SK-N-DZ (cell line): ENCODE results near the gene BNC1.
"Not testable (repeated sequence)": the region's sequence is repeated elsewhere in the genome, so short reads cannot be mapped to it uniquely, and the experiment has no call there.

Experiments
- DNase-seq: peaks from one replicate; pipeline ENCODE4 v3.0.0-alpha.2; 2015; ENCODE audit warnings: low spot score

Gene BNC1

DNA sequence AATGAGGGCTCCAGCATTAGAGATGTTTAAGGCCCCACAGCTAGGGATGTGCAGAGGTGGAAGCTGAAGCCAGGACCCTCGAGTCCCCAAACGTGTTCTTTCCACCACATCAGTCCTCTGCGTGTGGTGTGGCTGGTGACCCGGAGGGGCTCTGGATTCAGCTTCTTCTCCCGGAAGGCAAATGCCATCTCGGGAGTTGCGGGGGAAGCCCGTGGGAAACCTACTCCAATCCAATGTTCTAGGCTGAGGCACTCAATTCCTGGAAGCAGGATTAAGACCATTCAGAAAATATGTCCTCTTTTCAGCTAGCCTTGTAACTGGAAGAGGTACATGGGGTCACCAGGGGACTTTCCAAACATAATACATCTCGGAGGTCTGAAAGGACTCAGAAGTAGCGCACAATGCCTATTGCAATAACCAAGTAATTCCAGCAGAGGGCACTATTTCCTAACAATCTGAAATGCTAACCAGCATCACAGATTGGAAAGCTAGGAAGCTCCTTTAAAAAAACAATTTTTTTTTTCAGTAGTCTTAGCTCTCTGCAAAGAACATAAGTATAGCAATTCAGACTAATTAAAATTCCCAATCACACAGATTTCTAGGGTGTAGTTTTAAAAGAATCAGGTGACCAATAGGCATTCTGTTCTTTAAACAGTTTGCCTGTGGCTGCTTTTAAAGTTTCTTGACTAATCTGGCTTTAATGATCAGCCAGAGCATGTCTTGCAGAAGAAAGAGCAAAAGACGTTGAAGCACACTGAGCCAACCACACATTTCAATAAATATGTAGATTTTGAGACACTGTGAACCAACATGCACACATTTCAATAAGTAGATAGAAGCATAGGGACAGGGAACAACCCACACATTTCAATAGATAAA, 36.1 kb downstream of the BNC1 start:
- peak; percentile 68 for DNase-seq

DNA sequence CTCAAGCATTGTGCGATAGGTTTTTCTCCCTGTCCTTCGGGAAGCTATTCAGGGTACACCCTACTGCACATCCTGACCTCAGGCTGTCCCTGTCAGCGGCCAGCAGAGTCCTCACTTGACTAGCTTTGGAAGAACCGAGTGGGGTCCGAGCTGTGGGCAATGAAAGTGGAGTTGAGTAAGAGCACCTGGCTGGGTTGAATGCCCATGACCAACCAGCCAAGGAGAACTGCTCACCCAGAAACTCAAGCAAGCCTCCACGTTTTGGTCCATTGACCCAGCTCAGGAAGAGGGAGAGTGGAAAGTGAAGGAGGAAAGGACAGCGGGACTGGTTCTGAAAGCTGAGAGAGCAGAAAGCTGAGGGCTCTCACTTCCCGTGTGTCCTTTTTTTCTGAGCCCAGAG, 40.8 kb downstream of the BNC1 start:
- no peak for DNase-seq

DNA sequence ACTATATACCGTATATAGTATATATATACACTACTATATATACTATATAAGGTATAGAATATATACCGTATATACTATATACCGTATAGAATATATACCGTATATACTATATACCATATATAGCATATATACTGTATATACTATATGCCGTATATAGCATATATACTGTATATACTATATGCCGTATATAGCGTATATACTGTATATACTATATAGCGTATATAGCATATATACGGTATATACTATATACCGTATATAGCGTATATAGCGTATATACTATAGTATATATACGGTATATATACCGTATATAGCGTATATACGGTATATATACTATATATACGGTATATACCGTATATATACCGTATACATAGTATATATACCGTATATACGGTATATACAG, 54.2 kb downstream of the BNC1 start:
- no peak for DNase-seq

DNA sequence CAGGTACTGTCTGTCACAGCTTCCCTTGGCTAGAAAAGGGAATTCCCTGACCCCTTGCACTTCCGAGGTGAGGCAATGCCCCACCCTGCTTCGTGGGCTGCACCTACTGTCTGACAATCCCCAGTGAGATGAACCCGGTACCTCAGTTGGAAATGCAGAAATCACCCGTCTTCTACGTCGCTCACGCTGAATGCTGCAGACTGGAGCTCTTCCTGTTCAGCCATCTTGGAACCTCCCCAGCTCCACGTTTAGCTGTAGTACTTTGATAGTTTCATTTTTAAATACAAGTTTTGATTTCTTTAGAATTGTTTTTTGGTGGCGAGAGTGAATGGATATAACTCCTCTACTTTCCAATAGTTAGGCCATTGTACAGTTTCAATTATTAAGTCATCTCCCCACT, 59.0 kb downstream of the BNC1 start:
- no peak for DNase-seq

DNA sequence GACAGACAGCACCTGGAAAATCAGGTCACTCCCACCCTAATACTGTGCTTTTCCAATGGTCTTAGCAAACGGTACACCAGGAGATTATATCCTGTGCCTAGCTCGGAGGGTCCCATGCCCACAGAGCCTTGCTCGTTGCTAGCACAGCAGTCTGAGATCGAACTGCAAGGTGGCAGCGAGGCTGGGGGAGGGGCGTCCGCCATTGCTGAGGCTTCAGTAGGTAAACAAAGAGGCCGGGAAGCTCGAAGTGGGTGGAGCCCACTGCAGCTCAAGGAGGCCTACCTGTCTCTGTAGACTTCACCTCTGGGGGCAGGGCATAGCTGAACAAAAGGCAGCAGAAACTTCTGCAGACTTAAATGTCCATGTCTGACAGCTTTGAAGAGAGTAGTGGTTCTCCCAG, 62.7 kb downstream of the BNC1 start:
- not testable (repeated sequence) for DNase-seq

DNA sequence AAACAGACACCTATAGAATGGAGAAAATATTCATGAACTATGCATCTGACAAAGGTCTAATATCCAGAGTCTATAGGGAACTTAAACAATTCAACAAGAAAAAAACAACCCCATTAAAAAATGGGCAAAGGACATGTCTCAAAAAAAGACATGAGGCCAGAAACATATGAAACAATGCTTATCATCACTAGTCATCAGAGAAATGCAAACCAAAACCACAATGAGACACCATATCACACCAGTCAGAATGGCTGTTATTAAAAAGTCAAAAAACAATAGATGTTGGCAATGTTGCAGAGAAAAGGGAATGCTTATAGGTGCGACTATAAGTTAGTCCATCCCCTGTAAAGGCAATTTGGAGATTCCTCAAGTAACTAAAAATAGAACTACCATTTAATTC, 65.4 kb downstream of the BNC1 start:
- DNase-seq: no peak

DNA sequence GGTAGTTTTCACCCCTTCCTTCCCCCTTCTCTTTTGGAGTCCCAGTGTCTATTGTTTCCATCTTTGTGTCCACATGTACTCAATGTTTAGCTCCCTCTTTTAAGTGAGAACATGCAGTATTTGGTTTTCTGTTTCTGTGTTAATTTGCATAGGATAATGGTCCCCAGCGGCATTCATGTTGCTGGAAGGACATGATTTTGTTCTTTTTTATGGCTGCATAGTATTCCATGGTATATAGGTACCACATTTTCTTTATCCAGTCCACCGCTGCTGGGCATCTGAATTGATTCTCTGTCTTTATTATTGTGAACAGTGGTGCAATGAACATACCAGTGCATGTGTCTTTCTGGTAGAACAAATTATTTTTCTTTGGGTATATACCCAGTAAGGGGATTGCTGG, 69.2 kb downstream of the BNC1 start:
- DNase-seq: no peak

DNA sequence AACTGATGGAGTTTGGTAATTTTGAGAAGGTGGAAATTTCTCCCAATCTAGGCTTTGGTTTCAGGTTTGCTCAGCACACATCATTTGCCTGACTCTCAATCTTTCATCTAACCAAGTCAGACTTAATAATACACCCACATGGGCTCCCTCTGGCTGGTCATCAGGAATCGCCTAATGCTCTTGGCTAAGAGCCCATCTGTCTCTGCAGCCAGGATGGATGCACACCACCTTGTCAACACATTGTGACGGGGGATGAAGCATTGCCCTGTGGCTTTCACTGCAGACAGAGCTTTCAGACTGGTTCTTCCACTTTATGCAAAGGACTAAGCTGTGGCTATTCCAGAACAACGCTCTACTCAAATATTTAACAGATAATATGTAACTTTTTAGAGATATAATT, 73.8 kb downstream of the BNC1 start:
- DNase-seq: peak; percentile 43

DNA sequence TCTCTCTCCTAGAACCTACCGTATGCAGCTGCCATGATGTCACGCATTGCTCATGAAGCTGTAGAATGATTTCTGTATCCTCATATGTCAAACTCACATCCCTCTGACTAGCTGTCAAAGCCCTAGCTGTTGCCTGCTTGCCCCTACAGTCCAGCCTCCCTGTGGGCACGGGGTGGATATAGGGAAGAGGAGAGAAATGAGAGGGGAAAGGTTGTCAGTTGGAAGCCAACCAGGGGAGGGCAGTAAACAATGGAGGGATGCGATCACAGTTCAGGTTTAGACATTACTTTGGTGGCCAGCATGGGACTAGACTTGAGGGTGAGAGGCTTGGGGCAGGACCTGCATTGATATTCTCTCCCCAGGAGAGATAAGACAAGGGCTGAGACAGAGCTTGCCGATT, 75.1 kb downstream of the BNC1 start:
- peak; percentile 30 for DNase-seq

DNA sequence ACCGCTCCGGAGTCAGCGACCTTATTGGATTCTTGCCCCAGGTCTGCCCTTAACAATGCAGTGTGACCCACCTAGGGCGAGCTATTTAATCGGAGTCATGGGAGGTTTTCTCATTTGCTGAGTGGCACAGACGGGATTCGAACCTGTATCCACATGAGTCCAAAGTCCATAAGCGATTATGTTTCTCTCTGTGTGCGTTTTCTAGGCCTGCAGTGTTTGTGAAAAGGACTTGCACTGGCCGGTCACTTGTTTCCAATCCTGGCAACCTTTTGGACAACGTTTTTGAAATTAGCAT, 76.2 kb downstream of the BNC1 start:
- DNase-seq: no peak

DNA sequence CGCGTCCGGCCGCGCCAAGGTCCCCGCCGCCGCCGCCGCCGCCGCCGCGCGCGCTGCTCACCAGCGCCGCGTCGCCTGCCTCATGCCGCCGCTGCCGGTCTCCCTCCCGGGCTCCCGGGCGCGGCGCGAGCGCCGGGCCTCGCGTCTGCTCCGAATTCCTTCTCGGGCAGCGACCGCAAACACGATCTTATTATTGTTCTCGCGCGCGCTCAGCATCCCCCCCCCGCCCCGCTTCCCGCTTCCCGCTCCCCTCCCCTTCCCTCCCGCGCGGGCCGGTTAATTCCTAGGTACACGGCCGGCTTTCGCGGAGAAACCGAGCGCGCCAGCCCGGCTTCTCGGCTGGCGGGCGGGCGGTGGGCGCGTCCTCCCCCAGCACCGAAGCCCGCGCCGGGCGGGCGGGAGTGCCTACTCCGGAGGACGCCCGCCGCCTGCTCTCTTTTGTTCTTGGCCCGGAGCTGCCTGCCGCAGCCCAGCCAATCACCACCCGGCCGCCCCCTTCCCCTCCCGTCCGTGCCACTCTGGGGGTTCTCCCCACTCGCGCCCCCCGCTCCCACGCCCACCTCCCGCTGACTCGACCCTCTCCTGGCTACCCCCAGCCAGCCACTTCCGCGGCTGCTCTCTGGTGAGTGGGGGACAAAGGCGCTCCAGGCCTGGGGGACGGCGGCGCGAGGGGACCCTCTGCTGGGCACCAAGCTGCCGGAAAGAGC, 76.7 kb downstream of the BNC1 start, which contains the start of gene HDGFL3:
TSS of gene HDGFL3 (minus strand) at position 164 of the 707 bp plus-strand sequence. CDS start 409 bp downstream, outside the sequence.
- peak; percentile 77 for DNase-seq

DNA sequence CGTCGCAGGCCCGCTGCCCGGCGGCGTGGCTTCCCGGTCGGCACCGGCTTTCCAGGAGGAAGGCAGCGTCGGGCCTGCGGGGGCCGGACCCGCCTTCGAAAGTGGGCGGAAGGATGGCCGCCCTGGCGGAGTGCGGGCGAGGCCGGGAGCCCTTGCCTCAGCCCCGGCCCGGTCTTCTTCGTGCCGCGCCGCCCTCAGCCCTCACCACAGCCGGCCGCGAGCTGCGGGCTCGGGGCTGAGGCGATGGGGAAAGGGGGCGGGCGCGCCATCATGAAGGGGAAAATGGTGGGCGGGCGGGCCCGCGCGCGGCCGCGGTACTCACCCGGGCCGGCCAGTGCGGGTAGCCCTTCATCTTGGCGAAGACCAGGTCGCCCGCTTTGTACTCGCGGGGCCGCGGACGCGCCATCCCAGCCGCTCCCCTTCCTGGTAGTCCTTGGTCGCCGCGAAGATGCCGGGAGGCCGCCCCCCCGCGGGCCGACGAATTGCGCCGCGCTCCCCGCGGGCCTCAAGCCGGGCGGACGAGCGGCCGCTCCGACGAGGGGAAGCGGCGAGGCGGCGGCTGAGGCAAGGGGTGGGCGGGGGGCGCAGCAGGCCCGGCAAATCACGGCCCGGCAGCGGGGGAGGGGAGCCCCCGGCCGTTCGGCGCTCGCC, 77.3 kb downstream of the BNC1 start:
- DNase-seq: peak; percentile 45

DNA sequence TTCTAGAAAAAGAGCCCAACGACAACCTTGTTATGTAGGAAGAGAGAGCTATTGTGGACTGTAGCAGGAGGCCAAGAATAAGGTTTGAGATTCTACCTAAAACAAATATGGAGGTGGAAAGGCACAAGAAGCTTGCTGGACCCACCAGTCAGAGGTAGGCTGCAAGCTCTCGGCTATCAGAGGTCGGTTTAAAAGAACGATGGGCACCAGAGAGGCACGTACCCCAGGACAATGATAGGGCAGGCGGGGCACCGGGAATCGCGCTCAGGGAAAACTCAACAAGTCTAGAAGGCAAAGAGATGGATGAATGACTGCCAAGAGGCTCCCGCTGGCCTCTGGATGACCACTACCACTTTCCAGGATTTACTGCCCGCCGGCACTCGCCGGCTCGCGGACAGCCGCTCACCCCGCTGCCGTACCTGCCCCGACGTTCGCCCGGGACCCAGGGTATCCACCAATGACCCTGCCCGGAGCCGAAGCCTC, 77.9 kb downstream of the BNC1 start:
- no peak for DNase-seq
